Prostate gland (tissue), 2 donors: ENCODE results near the gene MAP2K1.

Experiments
- CTCF ChIP-seq, 4 experiments: fragments of 200-600 bp in 2 of 4; fragments of 450-650 bp in 2 of 4; sonication (generic) in 2 of 4; IDR thresholded peaks; 1 replicate in 3 of 4; 2 replicates in 1 of 4; pipeline ENCODE4 v1.5.1; 2016 to 2019; ENCODE audit warnings: antibody characterized with exemption in 4 of 4, mild to moderate bottlenecking in 2 of 4, moderate library complexity in 2 of 4
- POLR2A ChIP-seq: fragments of 450-650 bp; IDR thresholded peaks from one replicate; pipeline ENCODE4 v1.6.1; 2016; ENCODE audit warnings: antibody characterized with exemption, mild to moderate bottlenecking

- no peak for TF ChIP-seq POLR2A
- no peak for TF ChIP-seq CTCF (IDR thresholded peaks at IDR 0.05)
These were observed 53.8 kb downstream of the MAP2K1 start for GRCh38 chr15:66440501-66440900.
